MM.1S (cell line): Measurements from ENCODE around the gene WDFY4.

ENCODE experiments used
- EZH2 ChIP-seq: fragments of 300-600 bp; sonication (generic); optimal IDR thresholded peaks from 2 replicates; pipeline ENCODE3; 2017; ENCODE audit warnings: low read depth, mild to moderate bottlenecking, antibody characterized with exemption, low read length, mixed read lengths
- EZH2phosphoT487 ChIP-seq: fragments of 300-600 bp; sonication (generic); IDR thresholded peaks from 2 replicates; pipeline ENCODE4 v1.6.1; 2018; ENCODE audit warnings: antibody characterized with exemption, low read length
- TF ChIP-seq, protein P1 (sequence below): fragments of 300-600 bp; sonication (generic); IDR thresholded peaks from 2 replicates; pipeline ENCODE4 v1.5.1; 2016; ENCODE audit warnings: antibody characterized with exemption, low read length, mixed read lengths

DNA sequence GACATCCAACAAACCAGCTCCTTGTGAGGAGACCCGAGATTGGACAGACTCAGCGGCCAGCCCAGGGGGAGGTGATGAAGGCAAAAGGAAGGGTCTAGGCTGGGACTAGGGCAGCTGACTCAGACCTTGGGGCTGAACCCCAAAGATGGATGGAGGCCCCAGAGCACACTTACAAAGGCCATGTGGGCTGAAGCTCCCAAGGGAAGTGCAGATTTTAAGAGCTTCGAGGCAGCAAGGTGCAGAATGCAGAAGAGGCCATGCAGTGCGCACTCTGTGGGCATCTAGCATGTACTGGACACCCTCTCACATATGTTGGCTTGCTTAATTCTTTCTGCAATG lies 11.8 kb downstream of the WDFY4 start:
- TF ChIP-seq EZH2 = no peak
- TF ChIP-seq, protein P1, sequence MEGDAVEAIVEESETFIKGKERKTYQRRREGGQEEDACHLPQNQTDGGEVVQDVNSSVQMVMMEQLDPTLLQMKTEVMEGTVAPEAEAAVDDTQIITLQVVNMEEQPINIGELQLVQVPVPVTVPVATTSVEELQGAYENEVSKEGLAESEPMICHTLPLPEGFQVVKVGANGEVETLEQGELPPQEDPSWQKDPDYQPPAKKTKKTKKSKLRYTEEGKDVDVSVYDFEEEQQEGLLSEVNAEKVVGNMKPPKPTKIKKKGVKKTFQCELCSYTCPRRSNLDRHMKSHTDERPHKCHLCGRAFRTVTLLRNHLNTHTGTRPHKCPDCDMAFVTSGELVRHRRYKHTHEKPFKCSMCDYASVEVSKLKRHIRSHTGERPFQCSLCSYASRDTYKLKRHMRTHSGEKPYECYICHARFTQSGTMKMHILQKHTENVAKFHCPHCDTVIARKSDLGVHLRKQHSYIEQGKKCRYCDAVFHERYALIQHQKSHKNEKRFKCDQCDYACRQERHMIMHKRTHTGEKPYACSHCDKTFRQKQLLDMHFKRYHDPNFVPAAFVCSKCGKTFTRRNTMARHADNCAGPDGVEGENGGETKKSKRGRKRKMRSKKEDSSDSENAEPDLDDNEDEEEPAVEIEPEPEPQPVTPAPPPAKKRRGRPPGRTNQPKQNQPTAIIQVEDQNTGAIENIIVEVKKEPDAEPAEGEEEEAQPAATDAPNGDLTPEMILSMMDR = no peak
- no peak for TF ChIP-seq EZH2phosphoT487
